Measurements from ENCODE around the gene DGUOK. TPM values are rescaled to one million over a fixed set of nuclear protein-coding genes. Genes with fewer than 3 reads are reported as not detected.

Gene DGUOK
- total and polyA plus RNA-seq, 4 donors = 28.9 to 103 (median 73.9) TPM

DNA sequence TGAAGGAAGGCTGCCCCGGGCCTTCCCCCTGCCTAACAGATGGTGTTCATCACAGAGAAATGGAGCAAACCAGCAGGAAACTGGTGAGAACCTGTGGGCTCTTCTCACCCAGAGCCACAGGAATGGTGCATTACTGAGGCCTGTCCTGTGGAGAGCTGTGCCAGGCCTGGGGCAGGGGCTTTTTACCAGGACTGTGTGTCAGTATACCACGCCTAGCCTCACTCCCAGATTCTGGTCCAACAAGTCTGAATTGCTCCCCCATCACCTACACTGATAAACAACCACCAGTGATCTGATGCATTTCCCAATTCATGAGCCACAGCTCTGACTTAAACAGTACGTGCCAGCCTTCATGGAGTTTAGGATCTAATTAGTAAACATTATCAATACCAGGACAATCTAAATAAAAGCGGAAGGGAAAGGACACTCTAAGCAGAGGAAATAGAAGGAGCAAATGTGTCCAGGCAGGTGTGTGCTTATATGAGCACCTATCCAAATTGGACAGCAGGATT is 8.9 kb upstream of the DGUOK start:
- Histone ChIP-seq H3K27ac (ENCODE audit: low read depth in 1 of 2, low read length in 1 of 2) (no peak overlapping the region), H3K4me1 (ENCODE audit: control insufficient read depth in 5 of 5, insufficient read depth in 5 of 5, low read length in 5 of 5) (no peaks in the 10 kb centered on the region), H3K4me3 (no peak overlapping the region), H3K36me3 (ENCODE audit: control insufficient read depth in 4 of 4, insufficient read depth in 4 of 4, low read length in 4 of 4) (peaks cover 0 to 2% (median 0%) of the 10 kb centered on the region in 4 donors), H3K27me3 (ENCODE audit: control insufficient read depth in 3 of 3, insufficient read depth in 3 of 3, low read length in 2 of 3) (peaks cover 0 to 14% (median 6%) of the 10 kb centered on the region in 3 donors), H3K9me3 (ENCODE audit: control insufficient read depth in 4 of 4, insufficient read depth in 3 of 4, low read length in 3 of 4) (peaks cover 0 to 3% (median 0%) of the 10 kb centered on the region in 4 donors), H3K9ac (ENCODE audit: insufficient read depth in 1 of 2, low read length in 2 of 2) (no peak overlapping the region)
- ATAC-seq (ENCODE audit: insufficient read depth, low FRiP score) (no peak), DNase-seq (no peak)
- WGBS, 2 donors = 86 to 88% methylated on average over 4 of the region's 4 CpGs
- TF ChIP-seq, protein P1, sequence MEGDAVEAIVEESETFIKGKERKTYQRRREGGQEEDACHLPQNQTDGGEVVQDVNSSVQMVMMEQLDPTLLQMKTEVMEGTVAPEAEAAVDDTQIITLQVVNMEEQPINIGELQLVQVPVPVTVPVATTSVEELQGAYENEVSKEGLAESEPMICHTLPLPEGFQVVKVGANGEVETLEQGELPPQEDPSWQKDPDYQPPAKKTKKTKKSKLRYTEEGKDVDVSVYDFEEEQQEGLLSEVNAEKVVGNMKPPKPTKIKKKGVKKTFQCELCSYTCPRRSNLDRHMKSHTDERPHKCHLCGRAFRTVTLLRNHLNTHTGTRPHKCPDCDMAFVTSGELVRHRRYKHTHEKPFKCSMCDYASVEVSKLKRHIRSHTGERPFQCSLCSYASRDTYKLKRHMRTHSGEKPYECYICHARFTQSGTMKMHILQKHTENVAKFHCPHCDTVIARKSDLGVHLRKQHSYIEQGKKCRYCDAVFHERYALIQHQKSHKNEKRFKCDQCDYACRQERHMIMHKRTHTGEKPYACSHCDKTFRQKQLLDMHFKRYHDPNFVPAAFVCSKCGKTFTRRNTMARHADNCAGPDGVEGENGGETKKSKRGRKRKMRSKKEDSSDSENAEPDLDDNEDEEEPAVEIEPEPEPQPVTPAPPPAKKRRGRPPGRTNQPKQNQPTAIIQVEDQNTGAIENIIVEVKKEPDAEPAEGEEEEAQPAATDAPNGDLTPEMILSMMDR (IDR thresholded peaks at IDR 0.05; ENCODE audit: control extremely low read depth, extremely low read depth) = no peak

DNA sequence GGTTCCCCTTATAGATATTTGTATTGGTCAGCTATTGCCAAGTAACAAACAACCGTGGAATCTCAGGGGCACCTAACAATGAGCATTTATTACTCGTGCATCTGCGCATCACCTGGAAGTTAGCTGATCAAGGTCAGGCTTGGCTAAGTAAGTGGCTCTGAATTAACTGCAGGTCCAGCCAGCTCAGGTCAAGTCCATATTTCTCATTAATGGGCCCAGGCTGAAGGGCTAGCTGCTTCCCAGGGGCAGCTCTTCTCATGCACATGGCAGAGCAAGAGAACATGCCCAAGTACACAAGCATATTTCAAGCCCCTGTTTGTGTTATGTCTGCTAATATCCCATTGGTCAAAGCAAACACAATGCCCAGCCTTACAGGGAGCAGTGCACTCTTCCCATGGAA is 7.8 kb upstream of the DGUOK start:
- Histone ChIP-seq H3K4me3 (no peak overlapping the region), H3K9me3 (ENCODE audit: control insufficient read depth in 4 of 4, insufficient read depth in 3 of 4, low read length in 3 of 4) (peaks cover 0 to 3% (median 0%) of the 10 kb centered on the region in 4 donors), H3K27me3 (ENCODE audit: control insufficient read depth in 3 of 3, insufficient read depth in 3 of 3, low read length in 2 of 3) (peaks cover 0 to 16% (median 8%) of the 10 kb centered on the region in 3 donors), H3K27ac (ENCODE audit: low read depth in 1 of 2, low read length in 1 of 2) (no peak overlapping the region), H3K9ac (ENCODE audit: insufficient read depth in 1 of 2, low read length in 2 of 2) (no peak overlapping the region), H3K36me3 (ENCODE audit: control insufficient read depth in 4 of 4, insufficient read depth in 4 of 4, low read length in 4 of 4) (peaks cover 0 to 2% (median 0%) of the 10 kb centered on the region in 4 donors), H3K4me1 (ENCODE audit: control insufficient read depth in 5 of 5, insufficient read depth in 5 of 5, low read length in 5 of 5) (no peaks in the 10 kb centered on the region)
- WGBS, 2 donors = 93 to 96% methylated on average over 3 of the region's 3 CpGs
- TF ChIP-seq, protein P1 (IDR thresholded peaks at IDR 0.05; ENCODE audit: control extremely low read depth, extremely low read depth) = no peak
- no peak for DNase-seq
- ATAC-seq (ENCODE audit: insufficient read depth, low FRiP score) = no peak

DNA sequence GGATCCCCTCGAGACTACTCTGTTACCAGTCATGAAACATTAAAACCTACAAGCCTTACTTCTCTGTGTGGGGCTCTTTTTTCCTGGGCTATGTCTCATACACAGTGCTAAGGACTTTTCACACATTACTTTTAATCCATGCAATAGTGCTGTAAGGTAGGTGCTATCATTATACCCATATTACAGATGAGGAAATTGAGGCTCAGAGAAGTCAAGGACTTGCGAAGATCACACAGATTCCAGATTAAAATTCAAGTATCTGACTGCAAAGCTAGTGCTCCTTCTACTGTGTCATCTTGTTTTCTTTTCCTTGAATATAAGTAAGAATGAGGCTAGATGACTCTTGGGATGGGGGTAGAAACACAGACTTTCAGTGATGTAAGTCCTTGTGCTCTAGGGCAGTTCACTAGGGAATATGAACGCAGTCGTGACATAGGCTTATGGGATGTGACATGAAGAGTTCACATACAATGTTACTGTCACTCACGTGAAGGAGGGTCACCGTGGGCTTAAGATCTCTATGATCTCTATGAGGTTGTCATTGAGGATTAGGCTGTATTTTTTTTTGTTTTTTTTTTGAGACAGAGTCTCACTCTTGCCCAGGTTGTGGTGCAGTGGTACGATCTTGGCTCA is 7.0 kb upstream of the DGUOK start:
- Histone ChIP-seq H3K27me3 (ENCODE audit: control insufficient read depth in 3 of 3, insufficient read depth in 3 of 3, low read length in 2 of 3) (peaks cover 0 to 16% (median 8%) of the 10 kb centered on the region in 3 donors), H3K27ac (ENCODE audit: low read depth in 1 of 2, low read length in 1 of 2) (no peak overlapping the region), H3K9me3 (ENCODE audit: control insufficient read depth in 4 of 4, insufficient read depth in 3 of 4, low read length in 3 of 4) (peaks cover 0 to 3% (median 0%) of the 10 kb centered on the region in 4 donors), H3K4me1 (ENCODE audit: control insufficient read depth in 5 of 5, insufficient read depth in 5 of 5, low read length in 5 of 5) (no peaks in the 10 kb centered on the region), H3K4me3 (no peak overlapping the region), H3K9ac (ENCODE audit: insufficient read depth in 1 of 2, low read length in 2 of 2) (no peak overlapping the region), H3K36me3 (ENCODE audit: control insufficient read depth in 4 of 4, insufficient read depth in 4 of 4, low read length in 4 of 4) (no peaks in the 10 kb centered on the region)
- no peak for ATAC-seq (ENCODE audit: insufficient read depth, low FRiP score)
- WGBS, 2 donors = 88 to 92% methylated on average over 7 of the region's 7 CpGs
- DNase-seq = no peak
- TF ChIP-seq, protein P1 (IDR thresholded peaks at IDR 0.05; ENCODE audit: control extremely low read depth, extremely low read depth) = no peak
